HG02610 (cell line): ENCODE results near the gene BCLAF1.
"Not testable (repeated sequence)": the region's sequence is repeated elsewhere in the genome, so short reads cannot be mapped to it uniquely, and the experiment has no call there.

Experiments used
- ATAC-seq: cut with Tn5 transposase; IDR thresholded peaks from one replicate; pipeline ENCODE4 v1.9.1; 2021; ENCODE audit warnings: mild to moderate bottlenecking, moderate library complexity; ENCODE audit not compliant: unreplicated experiment

The BCLAF1 gene

DNA sequence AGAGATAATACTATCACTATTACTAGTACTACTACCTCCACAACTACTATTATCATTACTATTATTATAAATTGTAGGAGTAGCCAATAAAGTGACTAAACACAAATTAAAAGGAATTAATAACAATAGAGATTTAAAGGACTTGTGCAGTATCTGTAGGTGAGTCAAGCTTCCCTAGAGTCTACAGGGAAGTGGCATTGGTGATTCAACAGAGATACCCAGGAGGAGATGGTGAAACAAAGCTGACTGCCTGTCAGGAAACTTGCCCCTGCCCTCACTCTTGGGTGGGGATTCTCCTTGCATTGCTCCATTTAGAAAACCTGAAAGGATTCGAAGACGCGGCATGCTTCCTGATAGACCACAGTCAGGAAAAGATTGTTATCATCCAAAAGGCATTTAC lies 23.3 kb upstream of the BCLAF1 start:
- ATAC-seq = no peak

DNA sequence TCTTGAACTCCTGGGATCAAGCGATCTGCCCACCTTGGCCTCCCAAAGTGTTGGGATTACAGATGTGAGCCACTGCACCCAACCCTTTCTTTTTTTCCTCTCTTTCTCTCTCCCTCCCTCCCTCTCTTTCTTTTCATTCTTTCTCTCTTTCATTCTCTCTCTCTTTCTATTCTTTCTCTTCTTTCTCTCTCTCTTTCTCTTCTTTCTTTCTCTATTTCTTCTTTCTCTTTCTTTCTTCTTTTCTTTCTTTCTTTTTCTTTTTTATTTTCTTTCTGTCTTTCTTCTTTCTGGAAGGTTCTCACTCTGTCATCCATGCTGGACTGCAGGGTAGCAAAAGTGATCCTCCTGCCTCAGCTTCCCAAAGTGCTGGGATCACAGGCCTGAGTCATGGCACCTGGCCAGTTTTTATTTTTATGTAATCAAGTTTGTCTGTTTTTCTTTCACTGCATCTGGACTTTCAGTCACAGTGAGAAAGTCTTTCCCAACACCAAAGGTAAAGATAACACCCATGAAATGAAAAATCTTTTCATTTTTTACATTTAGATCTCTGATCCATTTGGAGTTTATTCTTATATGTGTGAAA lies 20.2 kb upstream of the BCLAF1 start:
- ATAC-seq = no peak

DNA sequence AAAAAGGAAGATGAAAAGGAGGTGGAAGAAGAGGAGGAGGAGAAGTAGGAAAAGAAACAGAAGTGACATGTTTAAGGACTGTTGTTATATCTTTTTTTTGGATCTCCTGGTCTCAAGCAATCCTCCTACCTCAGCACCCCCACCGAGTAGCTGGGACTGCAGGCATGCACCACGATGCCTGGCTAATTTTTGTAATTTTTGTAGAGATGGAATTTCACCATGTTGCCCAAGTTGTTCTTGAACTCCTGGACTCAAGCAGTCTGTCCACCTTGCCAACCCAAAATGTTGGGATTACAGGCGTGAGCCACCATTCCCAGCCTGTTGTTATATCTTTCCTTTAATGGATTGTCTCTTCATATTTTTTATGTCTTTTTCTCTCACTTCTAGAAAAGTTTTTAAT lies 19.5 kb upstream of the BCLAF1 start:
- ATAC-seq = no peak

DNA sequence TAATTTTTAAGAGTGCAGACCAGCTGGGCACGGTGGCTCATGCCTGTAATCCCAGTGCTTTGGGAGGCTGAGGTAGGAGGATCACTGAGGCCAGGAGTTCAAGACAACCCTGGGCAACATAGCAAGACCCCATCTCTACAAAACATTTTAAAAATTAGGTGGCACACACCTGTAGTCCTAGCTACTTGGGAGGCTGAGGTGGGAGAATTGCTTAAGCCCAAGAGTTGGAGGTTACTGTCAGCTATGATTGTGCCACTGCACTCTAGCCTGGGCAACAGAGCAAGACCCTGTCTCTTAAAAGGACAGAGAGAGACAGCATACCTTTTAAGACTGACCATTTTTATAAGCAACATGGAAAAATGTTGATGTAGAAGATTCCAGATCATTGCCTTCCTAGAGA lies 18.8 kb upstream of the BCLAF1 start:
- not testable (repeated sequence) for ATAC-seq

DNA sequence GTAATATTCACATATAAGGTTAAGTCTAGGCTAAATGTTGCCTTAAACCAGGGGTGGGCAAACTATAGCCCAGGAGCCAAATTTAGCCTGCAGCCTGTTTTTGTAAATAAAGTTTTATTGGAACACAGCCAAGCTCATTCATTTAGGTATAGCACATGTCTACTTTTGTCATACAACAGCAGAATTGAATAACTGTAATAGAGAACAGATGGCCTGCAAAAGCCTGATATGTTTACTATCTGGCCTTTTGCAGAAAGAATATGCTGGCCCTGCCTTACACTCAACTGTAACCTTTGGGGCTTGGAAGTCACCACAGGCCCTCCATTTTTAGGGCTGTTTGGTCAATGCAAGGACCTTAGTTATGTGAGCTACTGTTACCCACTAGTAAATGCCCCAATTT lies 17.7 kb upstream of the BCLAF1 start:
- no peak for ATAC-seq

DNA sequence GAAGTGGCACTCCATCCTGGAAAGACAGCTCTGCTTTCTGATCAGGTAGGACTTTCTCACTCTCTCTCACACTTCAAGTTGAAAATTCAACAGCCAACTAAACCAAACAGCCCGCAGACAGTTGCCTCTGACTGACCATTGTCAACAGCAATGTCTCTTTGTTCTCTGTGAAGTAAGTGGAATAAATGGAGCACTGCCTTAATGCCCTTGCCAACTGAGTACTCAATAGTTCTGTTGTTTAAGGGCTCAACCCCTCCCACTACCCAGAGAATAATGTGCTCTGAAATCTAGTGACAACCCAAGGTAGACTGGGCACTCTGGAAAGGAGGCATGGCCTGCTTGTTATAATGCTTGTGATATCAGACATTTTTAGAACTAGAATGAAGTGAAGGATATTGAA lies 16.8 kb upstream of the BCLAF1 start:
- no peak for ATAC-seq

DNA sequence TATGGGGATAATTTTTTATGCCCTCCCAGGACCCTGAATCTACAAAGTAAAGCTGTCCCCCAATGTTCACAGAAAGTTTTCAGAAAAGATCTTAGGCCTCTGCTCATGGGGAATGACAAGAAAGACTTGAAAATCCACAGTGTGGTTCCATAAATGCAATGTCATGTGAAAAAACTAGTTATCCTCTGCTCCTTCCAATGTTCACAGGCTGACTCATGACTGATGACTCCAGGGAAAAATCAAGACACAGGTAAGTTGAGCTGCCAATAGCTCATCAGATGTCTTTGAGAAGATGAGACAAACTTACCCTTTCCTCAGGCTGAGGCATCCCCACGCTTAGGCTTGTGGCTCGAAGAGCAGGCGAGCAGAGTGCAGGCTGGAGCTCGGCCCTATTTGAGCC lies 14.8 kb upstream of the BCLAF1 start:
- ATAC-seq = no peak

DNA sequence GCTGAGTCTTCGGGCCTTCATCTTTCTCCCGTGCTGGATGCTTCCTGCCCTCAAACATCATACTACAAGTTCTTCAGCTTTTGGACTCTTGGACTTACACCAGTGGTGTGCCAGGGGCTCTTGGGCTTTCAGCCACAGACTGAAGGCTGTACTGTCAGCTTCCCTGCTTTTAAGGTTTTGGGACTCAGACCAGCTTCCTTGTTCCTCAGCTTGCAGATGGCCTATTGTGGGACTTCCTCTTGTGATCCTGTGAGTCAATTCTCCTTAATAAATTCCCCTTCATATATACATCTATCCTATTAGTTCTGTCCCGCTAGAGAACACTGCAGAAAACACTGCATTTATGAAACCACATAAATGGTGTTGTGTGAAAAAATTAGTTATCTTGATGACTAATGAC lies 13.9 kb upstream of the BCLAF1 start:
- ATAC-seq = no peak

DNA sequence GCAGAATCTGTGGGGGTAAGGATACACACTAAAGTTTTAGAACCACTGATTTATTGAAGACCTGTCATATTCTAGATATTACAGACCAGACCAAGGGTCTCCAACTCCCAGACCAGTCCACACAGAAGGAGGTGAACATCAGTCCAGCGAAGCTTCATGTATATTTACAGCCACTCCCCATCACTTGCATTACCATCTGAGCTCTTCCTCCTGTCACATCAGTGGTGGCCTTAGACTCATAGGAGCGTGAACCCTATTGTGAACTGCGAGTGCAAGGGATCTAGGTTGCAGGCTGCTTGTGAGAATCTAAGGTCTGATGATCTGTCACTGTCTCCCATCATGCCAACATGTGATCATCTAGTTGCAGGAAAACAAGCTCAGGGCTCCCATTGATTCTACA lies 5.0 kb upstream of the BCLAF1 start:
- no peak for ATAC-seq

DNA sequence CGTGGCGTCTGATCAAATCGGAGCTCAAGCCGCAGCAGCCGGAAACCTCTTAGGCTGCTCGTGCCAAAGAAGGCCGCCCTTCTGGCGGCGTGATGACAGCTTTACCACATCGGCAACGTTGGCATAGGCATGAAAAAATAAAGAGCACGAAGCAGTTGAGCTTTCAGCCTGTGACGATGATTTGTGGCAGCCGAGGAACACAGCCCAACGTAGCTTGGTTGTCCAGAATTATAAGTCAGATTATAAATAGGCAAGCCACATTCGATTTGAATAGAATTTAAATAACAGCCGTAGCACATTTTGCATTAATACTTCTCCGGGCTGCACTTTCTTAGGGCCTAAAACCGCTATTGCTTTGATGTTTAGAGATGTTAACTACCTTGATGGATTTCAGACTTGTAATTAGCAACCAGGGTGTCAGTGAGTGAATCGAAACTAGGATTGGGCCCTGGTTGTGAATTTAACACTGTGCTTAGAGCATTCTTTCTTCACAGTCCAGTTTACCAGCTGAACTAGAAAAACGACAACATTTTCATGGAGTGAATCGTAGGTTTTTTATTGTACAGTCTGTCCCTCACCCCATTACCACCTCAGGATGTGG lies 864 bp upstream of the BCLAF1 start:
- peak; percentile 24 for ATAC-seq

DNA sequence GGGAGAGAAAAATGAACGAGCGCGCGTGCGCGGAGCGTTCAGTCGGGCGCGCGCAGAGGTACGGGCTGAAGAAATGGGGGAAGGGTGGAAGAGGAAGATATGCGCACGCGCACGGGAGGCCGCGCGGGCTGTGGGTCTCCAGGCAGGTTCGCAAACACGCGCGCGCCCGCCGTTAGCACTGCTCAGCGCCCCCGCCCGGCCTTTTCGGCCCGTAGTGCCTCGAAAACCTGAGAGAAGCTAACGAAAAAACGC lies 393 bp downstream of the BCLAF1 start:
- peak; percentile 42 for ATAC-seq

DNA sequence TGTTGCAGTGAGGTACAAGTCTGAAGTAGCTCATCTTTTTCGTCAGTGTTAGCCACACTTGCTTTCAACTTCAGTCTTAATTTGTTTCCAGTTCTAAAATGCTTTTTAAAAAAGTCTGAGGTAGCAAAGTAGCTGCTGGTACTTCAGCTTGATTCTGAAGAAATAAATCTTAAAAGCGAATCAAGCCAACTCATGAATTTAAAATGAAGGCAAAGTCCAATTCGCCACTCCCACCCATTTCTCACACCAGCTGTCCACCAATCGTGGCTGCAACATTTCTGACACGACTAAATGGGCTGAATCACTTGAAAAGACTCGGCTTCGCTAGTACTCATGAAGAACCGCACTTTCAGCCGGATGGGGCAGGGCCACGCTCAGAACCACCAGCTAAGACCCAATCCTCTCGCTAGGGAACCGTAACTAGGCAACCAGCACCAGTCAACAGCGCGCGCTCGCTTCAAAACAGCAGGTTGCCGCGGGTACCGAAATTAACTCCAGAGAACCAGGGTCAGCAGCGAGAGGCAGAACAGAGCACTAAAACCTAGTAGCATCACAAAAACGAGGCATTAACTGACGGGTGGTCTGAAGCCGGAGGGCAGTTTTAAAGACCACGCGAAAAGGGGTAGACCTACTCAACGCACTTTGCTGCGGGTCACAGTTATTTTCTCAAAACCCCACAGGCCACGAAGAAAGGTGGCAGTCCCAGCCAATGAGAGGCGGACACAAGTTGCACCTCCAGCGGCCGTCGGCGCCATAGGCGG lies 900 bp downstream of the BCLAF1 start:
- peak; percentile 26 for ATAC-seq

DNA sequence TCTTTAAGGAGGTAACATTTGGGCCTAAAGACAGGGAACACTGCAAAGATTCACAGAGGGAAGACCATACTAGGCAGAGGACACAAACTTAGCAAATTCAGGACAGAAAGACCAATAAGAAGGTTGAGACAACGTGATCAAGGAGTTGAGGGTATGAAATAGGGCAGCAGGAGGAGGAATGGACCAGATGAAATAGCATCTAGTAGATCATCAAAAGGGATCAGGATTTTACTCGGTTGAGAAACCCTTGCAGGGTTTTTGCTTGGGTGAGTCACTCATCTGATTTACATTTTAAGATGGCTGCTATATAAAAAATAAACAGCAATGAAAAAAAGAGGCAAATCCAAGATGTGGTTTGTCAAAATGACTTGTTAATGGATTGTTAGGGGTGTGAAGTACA lies 4.7 kb downstream of the BCLAF1 start:
- ATAC-seq = no peak

DNA sequence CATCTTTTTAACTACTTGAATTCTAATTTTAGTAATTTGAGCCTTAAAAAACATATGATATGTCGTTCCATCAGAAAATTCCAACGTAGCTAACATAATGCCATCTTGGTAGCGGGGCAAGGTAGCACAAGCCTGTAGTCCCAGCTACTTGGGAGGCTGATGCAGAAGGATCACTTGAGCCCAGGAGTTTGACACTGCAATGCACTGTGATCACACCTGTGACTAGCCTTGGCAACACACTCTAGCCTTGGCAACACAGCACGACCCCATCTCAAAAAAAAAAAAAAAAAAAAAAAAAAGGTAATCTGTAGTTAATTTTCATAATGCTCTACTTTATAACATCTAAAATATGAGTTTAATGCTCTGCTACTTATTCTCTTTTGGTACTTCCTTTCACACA lies 6.7 kb downstream of the BCLAF1 start:
- no peak for ATAC-seq

DNA sequence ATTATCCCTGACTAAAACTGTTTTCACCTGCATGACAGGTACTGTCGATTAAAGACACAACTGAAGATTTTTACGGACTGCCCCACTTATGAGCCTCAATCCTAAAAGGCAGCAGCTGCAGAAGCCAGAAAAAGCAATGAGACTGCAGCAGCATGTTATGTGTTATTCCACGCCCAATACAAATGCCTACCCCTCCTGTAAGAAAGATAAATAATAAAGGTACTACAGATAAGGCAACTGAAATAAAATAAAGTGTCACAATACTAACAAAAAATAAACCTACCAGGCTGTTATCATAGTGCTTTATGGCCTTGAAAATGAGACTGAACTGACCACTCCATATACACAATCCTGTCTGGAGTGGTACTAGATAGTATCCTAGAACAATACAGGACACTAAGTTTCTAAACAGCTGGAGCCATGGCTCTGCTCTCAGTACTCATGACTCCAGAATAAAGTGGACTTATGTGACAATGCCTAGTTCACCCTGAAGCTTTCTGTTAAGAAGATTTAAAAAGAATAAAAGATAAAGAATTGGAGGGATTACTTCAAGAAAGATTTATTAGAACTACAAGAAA lies 9.5 kb downstream of the BCLAF1 start:
- ATAC-seq = no peak

DNA sequence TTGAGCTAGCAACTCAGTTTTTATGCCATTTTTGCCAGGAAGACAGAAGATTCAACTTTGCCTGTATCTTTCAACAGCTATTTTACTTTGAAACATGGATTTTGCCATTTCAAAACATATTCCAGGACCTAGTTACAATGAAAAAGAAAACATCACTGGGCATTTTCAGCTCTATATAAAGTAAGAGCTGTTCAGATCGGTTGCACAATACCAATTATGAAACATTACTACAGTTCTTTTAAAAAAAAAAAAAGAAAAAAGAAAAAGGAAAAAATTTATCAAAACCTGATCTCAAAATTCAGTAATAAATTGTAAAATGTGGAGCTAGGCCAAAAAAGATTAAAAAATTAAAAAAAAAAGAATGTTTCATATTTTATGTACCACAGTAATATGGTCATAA lies 15.6 kb downstream of the BCLAF1 start:
- ATAC-seq = no peak

DNA sequence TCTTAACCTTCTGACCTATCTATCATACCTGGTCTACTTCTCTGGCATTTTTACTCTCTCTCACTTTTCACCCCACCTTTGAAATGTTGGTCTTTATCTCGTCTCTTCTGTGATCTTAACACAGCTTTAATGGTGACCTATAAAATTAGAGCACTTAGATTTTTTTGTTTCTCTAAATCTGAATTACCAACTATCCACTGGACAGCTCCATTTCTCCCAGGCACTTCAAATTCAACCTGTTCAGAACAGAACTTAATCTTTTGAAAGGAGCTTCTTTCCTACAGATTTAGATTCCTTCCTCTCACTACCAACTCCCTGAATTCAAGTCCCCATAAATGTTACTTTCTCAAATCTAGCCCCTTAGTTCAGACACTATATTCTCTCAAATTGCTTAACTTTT lies 24.5 kb downstream of the BCLAF1 start:
- no peak for ATAC-seq

DNA sequence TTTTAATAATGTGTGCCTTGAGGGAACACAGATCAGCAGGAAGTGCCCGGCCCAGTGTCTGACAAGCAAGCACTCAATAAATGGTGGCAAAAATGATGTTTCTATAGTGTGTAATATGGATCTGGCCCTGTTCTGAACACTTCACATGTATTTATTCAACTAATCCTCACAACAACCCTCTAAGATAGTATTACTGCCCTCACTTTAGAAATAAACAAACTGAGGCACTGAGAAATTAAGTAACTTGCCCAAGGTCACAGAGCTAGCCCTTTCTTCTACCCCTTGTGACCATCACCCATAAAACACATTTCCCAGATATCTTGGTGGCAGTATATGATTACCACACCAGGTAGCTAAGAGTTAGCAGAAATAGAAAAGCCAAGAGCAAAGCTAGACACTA lies 26.7 kb downstream of the BCLAF1 start:
- no peak for ATAC-seq

DNA sequence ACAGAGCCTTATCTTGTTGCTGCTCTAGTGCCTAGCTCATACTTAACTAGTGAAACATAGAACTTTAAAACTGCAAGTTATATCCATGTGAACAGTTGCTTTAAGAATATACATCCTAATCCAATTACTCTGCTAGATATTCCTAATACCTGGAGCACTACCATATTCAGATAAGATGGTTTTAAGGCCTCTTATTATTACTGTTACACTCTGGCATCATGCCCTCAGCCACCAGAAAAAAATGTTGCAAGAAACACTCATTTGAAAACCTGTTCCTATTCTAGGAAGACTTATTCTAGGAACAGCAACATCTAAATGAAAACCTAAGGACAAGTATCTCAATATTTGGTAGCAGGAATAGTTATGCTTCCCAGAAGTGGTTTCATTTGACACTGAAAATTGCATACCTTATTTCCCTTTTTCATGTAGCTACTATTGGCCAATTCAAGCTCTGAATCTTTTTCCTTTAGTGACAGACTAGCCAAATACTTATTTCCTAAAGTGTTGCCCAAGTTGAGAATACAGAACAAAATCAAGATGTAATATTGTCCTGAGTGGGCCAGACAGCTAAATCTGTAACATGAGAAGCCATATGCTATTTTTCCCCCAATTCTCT lies 34.7 kb downstream of the BCLAF1 start:
- no peak for ATAC-seq

DNA sequence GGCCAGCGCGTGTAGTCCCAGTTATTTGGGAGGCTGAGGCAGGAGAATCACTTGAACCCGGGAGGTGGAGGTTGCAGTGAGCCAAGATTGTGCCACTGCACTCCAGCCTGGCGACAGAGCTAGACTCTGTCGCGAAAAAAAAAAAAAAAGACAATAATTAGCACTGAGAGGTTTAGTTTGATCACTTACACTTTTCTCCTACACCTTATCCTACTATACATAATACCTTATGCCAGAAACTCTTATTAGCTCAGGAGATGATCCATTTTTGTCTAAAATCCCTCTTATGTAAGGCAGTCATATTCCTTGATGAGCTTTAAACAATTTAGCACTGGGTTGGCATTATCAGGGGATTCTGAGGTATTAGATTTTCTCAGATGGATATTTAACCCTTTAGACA lies 35.9 kb downstream of the BCLAF1 start:
- no peak for ATAC-seq

DNA sequence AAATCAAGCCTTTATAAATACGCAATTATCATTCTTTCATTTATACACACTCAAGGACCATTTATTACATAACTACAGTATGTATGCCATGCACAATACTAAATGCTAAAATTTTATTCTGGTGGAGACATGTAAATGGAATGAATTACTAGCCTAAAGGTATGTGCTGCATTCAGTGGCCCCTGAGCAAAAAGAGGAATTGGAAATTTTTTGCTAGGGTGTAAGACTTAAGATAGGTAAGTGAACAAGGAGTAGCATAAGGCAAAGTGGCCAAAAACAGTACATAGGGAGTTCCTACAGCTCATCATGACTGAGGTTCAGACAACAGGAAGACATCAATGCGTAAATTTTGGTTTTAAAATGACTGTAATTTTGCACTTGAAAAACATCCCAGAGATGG lies 37.2 kb downstream of the BCLAF1 start:
- ATAC-seq = no peak

DNA sequence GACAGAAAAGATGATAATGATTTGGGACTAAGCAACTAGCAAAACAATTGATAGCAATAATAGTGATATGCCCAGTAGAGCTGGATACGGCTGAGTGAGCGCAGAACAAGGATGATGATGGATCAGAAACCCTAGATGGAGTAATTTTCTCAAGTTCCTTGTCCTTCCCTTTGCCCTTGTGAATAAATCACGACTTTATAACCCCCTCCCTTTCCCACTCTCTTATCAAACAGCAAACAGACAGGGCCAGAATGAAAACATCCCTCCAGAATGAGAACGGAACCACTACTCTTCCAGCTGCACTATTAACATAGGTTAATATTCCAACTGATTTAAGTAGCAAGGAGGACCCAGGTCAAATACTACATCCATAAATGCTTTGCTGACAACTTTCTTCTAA lies 38.3 kb downstream of the BCLAF1 start:
- ATAC-seq = no peak
